ENCODE measurements around the gene CA9. TPM values are rescaled to one million over a fixed set of nuclear protein-coding genes. Genes with fewer than 3 reads are reported as not detected.

CA9 gene
- total RNA-seq, 2 experiments from 2014 or later = not detected

DNA sequence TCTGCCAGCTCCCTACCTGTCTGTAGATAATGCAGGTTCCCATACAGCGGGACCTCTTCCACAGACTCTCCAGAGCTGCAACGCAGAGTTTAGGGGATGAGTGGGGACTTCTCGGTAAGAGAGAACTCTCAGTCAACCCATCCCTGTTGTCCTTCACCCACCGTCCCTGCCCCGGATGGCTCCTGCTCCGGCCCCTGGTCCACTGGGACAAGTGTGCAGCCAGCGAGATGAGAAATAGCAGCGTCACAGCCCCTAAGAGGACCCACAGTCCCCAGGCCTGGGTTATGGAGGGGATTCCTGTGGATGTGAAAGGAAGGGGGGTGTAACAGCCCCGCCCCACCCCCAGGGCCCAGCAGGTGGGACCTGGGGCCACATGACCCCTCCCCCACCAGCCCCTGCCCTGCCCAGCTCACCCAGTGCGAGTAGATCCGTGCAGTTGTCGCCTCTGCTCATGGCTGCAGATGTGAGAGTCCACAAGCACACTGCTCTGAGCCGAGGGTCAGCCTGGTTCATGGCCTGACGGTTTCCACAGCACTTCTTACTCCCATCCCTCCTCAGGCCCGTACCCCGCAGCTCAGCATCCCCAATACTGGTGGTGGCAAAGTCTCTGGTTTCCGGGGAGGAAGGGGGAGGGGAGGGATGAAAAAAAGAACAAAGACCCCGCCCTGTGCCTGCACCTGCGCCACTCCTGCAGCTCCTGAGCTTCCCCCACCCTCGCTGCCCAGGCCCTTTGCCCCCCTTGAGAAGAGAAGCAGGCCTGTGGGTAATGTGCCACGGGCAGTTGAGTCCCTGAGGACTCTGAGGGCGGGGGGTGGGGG lies 23.2 kb upstream of the CA9 start, which contains the start of gene SIT1:
SIT1 (minus strand) TSS at position 591 of the 818 bp plus-strand sequence; CDS start at position 513, 78 bp downstream.
- Histone ChIP-seq H3K36me3 (ENCODE audit: insufficient read depth, low read length) (peaks cover 8% of the 10 kb centered on the region), H3K27ac (ENCODE audit: low read depth in 1 of 2, low read length in 2 of 2) (peak within 1 kb of the TSS; percentile 64 to 75), H3K27me3 (ENCODE audit: control insufficient read depth in 1 of 2, insufficient read depth in 2 of 2, low read length in 2 of 2) (no peaks in the 10 kb centered on the region), H3K4me1 (ENCODE audit: insufficient read depth, low read length) (peaks cover 79% of the 10 kb centered on the region), H3K9me3 (ENCODE audit: control insufficient read depth in 1 of 2, insufficient read depth in 1 of 2, low read length in 2 of 2) (no peaks in the 10 kb centered on the region), H3K4me3 (ENCODE audit: low read length) (peak within 1 kb of the TSS; percentile 79)
- H3K4me1 Mint-ChIP-seq (ENCODE audit: low read depth) = peaks cover 65% of the 10 kb centered on the region
- ChIA-PET CTCF (interaction anchor here (2.2 to 7.8 kb wide), 3 partner anchors 9 to 47 kb away, joined by 6 to 94 read pairs (median 14); partner anchors contain the start of genes CCDC107 and RMRP), POLR2A (interaction anchor here (0.9 to 6.3 kb wide), 14 partner anchors 7 to 162 kb away, joined by 3 to 175 read pairs (median 8); partner anchors contain the start of genes ARHGEF39, CCDC107, CREB3 and RMRP)
- H3K4me3 Mint-ChIP-seq = peak within 1 kb of the TSS; percentile 94
- TF ChIP-seq, protein P1, sequence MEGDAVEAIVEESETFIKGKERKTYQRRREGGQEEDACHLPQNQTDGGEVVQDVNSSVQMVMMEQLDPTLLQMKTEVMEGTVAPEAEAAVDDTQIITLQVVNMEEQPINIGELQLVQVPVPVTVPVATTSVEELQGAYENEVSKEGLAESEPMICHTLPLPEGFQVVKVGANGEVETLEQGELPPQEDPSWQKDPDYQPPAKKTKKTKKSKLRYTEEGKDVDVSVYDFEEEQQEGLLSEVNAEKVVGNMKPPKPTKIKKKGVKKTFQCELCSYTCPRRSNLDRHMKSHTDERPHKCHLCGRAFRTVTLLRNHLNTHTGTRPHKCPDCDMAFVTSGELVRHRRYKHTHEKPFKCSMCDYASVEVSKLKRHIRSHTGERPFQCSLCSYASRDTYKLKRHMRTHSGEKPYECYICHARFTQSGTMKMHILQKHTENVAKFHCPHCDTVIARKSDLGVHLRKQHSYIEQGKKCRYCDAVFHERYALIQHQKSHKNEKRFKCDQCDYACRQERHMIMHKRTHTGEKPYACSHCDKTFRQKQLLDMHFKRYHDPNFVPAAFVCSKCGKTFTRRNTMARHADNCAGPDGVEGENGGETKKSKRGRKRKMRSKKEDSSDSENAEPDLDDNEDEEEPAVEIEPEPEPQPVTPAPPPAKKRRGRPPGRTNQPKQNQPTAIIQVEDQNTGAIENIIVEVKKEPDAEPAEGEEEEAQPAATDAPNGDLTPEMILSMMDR (IDR thresholded peaks at IDR 0.05) = no peak
- H3K27ac Mint-ChIP-seq = peak within 1 kb of the TSS; percentile 94
- DNase-seq = peak in 8 of 14 experiments; percentile 20 to 73 (median 51)
- intact Hi-C loops (cut with DNase I, micrococcal nuclease) = loop anchor here in 1 of 2 experiments (5.0 kb wide), 1 partner anchor 162 kb away; the partner anchor contains the start of gene SPAG8
- peaks cover 32% of the 10 kb centered on the region for H3K36me3 Mint-ChIP-seq (ENCODE audit: low read depth)
- H3K9me3 Mint-ChIP-seq = no peaks in the 10 kb centered on the region
- no peak for ATAC-seq (ENCODE audit: poor library complexity)
- no peaks in the 10 kb centered on the region for H3K27me3 Mint-ChIP-seq

GRCh38 chr9:35651956-35652828 lies 21.5 kb upstream of the CA9 start:
- Mint-ChIP-seq H3K4me3 (peak overlapping the region; percentile 94), H3K36me3 (ENCODE audit: low read depth) (peaks cover 29% of the 10 kb centered on the region), H3K4me1 (ENCODE audit: low read depth) (peaks cover 69% of the 10 kb centered on the region), H3K27me3 (no peaks in the 10 kb centered on the region), H3K27ac (peak overlapping the region; percentile 94), H3K9me3 (no peaks in the 10 kb centered on the region)
- CTCF ChIA-PET = no interaction called here
- Histone ChIP-seq H3K36me3 (ENCODE audit: insufficient read depth, low read length) (peaks cover 8% of the 10 kb centered on the region), H3K27ac (ENCODE audit: low read depth in 1 of 2, low read length in 2 of 2) (no peak overlapping the region), H3K4me1 (ENCODE audit: insufficient read depth, low read length) (peaks cover 74% of the 10 kb centered on the region), H3K4me3 (ENCODE audit: low read length) (no peak overlapping the region), H3K9me3 (ENCODE audit: control insufficient read depth in 1 of 2, insufficient read depth in 1 of 2, low read length in 2 of 2) (no peaks in the 10 kb centered on the region), H3K27me3 (ENCODE audit: control insufficient read depth in 1 of 2, insufficient read depth in 2 of 2, low read length in 2 of 2) (no peaks in the 10 kb centered on the region)
- intact Hi-C loops (cut with DNase I, micrococcal nuclease) = loop anchor here in 1 of 2 experiments (5.0 kb wide), 1 partner anchor 160 kb away; the partner anchor contains the start of gene SPAG8
- DNase-seq = no peak
- TF ChIP-seq, protein P1 (IDR thresholded peaks at IDR 0.05) = no peak
- ATAC-seq (ENCODE audit: poor library complexity) = no peak
- POLR2A ChIA-PET = interaction anchor here (1.2 to 6.3 kb wide), 3 partner anchors 9 to 80 kb away, joined by 5 to 84 read pairs (median 16); partner anchors contain the start of genes CREB3, TESK1 and TLN1

DNA sequence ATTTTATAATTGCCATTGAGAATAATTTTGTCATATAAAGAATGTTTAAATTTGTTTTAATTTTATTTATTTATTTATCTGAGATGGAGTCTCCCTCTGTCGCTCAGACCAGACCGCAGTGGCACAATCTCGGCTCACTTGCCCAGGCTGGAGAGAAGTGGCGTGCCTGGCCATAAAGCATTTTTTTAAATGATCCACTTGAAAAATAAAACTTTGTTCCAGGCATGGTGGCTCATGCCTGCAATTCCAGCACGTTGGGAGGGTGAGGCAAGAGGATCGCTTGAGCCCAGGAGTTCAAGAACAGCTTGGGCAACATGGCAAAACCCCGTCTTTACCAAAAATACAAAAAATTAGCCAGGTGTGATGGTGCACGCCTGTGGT lies 20.9 kb upstream of the CA9 start:
- Mint-ChIP-seq H3K27ac (peak overlapping the region; percentile 52), H3K36me3 (ENCODE audit: low read depth) (peaks cover 31% of the 10 kb centered on the region), H3K9me3 (peaks cover 2% of the 10 kb centered on the region), H3K4me3 (no peak overlapping the region), H3K4me1 (ENCODE audit: low read depth) (peaks cover 69% of the 10 kb centered on the region), H3K27me3 (peaks cover 4% of the 10 kb centered on the region)
- no peak overlapping the region for H3K27ac ChIP-seq (ENCODE audit: low read depth in 1 of 2, low read length in 2 of 2)
- POLR2A ChIA-PET = no interaction called here
- DNase-seq (no peak), ATAC-seq (ENCODE audit: poor library complexity) (no peak)
- CTCF ChIA-PET = interaction anchor here (1.0 kb wide), 1 partner anchor 44 kb away, joined by 3 read pairs; no protein-coding TSS in a partner anchor
- H3K27me3 ChIP-seq (ENCODE audit: control insufficient read depth in 1 of 2, insufficient read depth in 2 of 2, low read length in 2 of 2) = no peaks in the 10 kb centered on the region
- peaks cover 0 to 3% of the 10 kb centered on the region in 2 experiments for H3K9me3 ChIP-seq (ENCODE audit: control insufficient read depth in 1 of 2, insufficient read depth in 1 of 2, low read length in 2 of 2)
- H3K4me3 ChIP-seq (ENCODE audit: low read length) = no peak overlapping the region
- intact Hi-C loops (cut with DNase I, micrococcal nuclease) = loop anchor here in 1 of 2 experiments (5.0 kb wide), 1 partner anchor 159 kb away; the partner anchor contains the start of gene SPAG8
- peaks cover 74% of the 10 kb centered on the region for H3K4me1 ChIP-seq (ENCODE audit: insufficient read depth, low read length)
- TF ChIP-seq, protein P1 (IDR thresholded peaks at IDR 0.05) = no peak
- H3K36me3 ChIP-seq (ENCODE audit: insufficient read depth, low read length) = peaks cover 8% of the 10 kb centered on the region
